ENCODE results near the gene AHDC1. TPM values are rescaled to one million over a fixed set of nuclear protein-coding genes. Genes with fewer than 3 reads are reported as not detected.

AHDC1 gene
- total and polyA plus RNA-seq, 2 of the 13 experiments (the other 11 are each of a cell fraction or from before 2014, with no cell fraction given) = 1.0 to 2.7 TPM

DNA sequence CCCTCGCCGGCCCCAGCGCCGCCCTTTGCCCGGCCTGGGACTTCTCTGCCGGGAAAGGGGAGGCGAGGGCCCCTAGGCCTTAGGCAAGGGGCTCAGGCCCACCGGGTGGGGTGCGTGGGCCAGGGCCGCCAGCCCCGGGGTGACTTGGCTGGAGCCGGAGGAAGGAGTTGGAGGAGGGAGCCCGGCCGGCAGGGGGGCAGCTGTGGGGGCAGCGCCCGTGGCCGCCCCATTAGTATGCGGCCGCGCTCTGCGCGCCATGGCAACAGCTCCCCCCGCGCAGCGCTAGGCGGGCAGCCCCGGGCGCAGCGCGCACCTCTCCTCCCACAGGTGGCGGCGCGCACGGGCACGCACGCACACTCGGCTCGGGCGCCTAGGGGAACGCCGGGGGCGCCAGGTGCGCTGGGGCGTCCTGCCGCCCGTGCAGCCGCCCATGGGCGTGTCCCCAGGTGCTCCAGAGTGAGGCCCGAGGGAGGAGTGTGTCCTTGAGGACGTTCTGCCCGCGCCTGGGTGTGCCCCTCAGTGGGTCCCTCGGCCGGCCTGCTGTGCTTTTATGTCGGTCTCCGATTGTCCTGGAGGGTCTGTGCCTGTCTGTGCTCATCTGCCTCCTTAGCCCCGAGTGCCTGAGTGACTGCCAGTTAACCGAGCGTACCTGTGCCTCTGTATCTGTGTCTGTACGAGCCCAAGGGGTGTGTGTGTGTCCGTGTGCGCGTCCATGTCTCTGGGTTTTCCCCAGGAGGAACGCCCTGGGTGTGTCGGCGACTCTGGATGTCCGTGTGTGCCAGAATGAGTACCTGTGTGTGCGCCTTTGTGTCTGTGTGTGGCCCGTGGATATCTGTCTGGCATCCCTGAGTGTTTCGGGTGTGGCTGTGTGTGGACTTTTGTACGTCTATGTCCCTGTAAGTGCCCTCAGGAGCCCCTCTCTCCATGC, 75.8 kb downstream of the AHDC1 start (continued):
- TF ChIP-seq, protein P1, sequence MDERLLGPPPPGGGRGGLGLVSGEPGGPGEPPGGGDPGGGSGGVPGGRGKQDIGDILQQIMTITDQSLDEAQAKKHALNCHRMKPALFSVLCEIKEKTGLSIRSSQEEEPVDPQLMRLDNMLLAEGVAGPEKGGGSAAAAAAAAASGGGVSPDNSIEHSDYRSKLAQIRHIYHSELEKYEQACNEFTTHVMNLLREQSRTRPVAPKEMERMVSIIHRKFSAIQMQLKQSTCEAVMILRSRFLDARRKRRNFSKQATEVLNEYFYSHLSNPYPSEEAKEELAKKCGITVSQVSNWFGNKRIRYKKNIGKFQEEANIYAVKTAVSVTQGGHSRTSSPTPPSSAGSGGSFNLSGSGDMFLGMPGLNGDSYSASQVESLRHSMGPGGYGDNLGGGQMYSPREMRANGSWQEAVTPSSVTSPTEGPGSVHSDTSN (CRISPR knock-in tag; IDR thresholded peaks at IDR 0.05) = no peak
- TF ChIP-seq, protein P2, sequence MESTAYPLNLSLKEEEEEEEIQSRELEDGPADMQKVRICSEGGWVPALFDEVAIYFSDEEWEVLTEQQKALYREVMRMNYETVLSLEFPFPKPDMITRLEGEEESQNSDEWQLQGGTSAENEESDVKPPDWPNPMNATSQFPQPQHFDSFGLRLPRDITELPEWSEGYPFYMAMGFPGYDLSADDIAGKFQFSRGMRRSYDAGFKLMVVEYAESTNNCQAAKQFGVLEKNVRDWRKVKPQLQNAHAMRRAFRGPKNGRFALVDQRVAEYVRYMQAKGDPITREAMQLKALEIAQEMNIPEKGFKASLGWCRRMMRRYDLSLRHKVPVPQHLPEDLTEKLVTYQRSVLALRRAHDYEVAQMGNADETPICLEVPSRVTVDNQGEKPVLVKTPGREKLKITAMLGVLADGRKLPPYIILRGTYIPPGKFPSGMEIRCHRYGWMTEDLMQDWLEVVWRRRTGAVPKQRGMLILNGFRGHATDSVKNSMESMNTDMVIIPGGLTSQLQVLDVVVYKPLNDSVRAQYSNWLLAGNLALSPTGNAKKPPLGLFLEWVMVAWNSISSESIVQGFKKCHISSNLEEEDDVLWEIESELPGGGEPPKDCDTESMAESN (CRISPR knock-in tag; conservative IDR thresholded peaks at IDR 0.05) = 0 out of 2 replicates have a peak, but pooled peaks have one; percentile 28
- TF ChIP-seq ZFX (CRISPR knock-in tag; IDR thresholded peaks at IDR 0.05; ENCODE audit: low read depth) (peak; percentile 93), ZFP62 (CRISPR knock-in tag; IDR thresholded peaks at IDR 0.05) (no peak), ZNF333 (CRISPR knock-in tag; IDR thresholded peaks at IDR 0.05; ENCODE audit: borderline replicate concordance) (peak; percentile 34; the same call in 1 of the 2 replicates), ZNF451 (CRISPR knock-in tag; IDR thresholded peaks at IDR 0.05) (no peak), ZFP1 (CRISPR knock-in tag; IDR thresholded peaks at IDR 0.05) (no peak), KLF6 (CRISPR knock-in tag; IDR thresholded peaks at IDR 0.05) (peak; percentile 51; the same call in 1 of the 2 replicates), ZKSCAN8 (CRISPR knock-in tag; IDR thresholded peaks at IDR 0.05; ENCODE audit: borderline replicate concordance) (no peak), ZBTB3 (CRISPR knock-in tag; IDR thresholded peaks at IDR 0.05; ENCODE audit: borderline replicate concordance, low read depth) (0 out of 2 replicates have a peak, but pooled peaks have one; percentile 17), ZNF274 (CRISPR knock-in tag; IDR thresholded peaks at IDR 0.05) (no peak; the same call in 1 of the 2 replicates), ATF7 (IDR thresholded peaks at IDR 0.05) (no peak), ATF7 (CRISPR knock-in tag; IDR thresholded peaks at IDR 0.05) (no peak), NFATC3 (CRISPR knock-in tag; IDR thresholded peaks at IDR 0.05) (no peak), RBM39 (IDR thresholded peaks at IDR 0.05; ENCODE audit: low read depth, low read length, poor library complexity, severe bottlenecking) (no peak), GATAD1 (CRISPR knock-in tag; IDR thresholded peaks at IDR 0.05) (no peak), ZNF441 (CRISPR knock-in tag; IDR thresholded peaks at IDR 0.05; ENCODE audit: borderline replicate concordance) (no peak), LCORL (IDR thresholded peaks at IDR 0.05) (no peak), LCORL (CRISPR knock-in tag; IDR thresholded peaks at IDR 0.05) (no peak; the same call in 1 of the 2 replicates), HNRNPLL (IDR thresholded peaks at IDR 0.05; ENCODE audit: low read depth, low read length, poor library complexity, severe bottlenecking) (peak; percentile 97), ISL2 (CRISPR knock-in tag; IDR thresholded peaks at IDR 0.05) (no peak), ZNF317 (CRISPR knock-in tag; IDR thresholded peaks at IDR 0.05) (no peak)
- TF ChIP-seq, protein P3, sequence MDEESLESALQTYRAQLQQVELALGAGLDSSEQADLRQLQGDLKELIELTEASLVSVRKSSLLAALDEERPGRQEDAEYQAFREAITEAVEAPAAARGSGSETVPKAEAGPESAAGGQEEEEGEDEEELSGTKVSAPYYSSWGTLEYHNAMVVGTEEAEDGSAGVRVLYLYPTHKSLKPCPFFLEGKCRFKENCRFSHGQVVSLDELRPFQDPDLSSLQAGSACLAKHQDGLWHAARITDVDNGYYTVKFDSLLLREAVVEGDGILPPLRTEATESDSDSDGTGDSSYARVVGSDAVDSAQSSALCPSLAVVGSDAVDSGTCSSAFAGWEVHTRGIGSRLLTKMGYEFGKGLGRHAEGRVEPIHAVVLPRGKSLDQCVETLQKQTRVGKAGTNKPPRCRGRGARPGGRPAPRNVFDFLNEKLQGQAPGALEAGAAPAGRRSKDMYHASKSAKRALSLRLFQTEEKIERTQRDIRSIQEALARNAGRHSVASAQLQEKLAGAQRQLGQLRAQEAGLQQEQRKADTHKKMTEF (CRISPR knock-in tag; IDR thresholded peaks at IDR 0.05) = peak; percentile 55; the same call in 1 of the 2 replicates
- TF ChIP-seq, protein P4, sequence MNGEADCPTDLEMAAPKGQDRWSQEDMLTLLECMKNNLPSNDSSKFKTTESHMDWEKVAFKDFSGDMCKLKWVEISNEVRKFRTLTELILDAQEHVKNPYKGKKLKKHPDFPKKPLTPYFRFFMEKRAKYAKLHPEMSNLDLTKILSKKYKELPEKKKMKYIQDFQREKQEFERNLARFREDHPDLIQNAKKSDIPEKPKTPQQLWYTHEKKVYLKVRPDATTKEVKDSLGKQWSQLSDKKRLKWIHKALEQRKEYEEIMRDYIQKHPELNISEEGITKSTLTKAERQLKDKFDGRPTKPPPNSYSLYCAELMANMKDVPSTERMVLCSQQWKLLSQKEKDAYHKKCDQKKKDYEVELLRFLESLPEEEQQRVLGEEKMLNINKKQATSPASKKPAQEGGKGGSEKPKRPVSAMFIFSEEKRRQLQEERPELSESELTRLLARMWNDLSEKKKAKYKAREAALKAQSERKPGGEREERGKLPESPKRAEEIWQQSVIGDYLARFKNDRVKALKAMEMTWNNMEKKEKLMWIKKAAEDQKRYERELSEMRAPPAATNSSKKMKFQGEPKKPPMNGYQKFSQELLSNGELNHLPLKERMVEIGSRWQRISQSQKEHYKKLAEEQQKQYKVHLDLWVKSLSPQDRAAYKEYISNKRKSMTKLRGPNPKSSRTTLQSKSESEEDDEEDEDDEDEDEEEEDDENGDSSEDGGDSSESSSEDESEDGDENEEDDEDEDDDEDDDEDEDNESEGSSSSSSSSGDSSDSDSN (CRISPR knock-in tag; IDR thresholded peaks at IDR 0.05) = peak; percentile 83; the same call in 1 of the 2 replicates

Measured in HepG2 (cell line).